H9 (cell line): Measurements from ENCODE around the gene DGCR8. TPM values are rescaled to one million over a fixed set of nuclear protein-coding genes. Genes with fewer than 3 reads are reported as not detected.

ENCODE experiments used
- DNase-seq: peaks from one replicate; pipeline ENCODE4 v3.0.0-alpha.2; 2017
- H2AFZ ChIP-seq: one replicate; pipeline ENCODE4 v1.6.1; 2013; ENCODE audit warnings: mild to moderate bottlenecking, low read length, control low read depth, moderate library complexity
- H2AK5ac ChIP-seq: 2 replicates; pipeline ENCODE4 v1.6.1; 2013; ENCODE audit warnings: low read length, control low read depth, mixed read lengths; ENCODE audit not compliant: insufficient read length
- H2BK120ac ChIP-seq: one replicate; pipeline ENCODE4 v1.6.1; 2013; ENCODE audit warnings: low read depth, mild to moderate bottlenecking, low read length, control low read depth, inconsistent platforms; ENCODE audit not compliant: poor library complexity, severe bottlenecking
- H2BK12ac ChIP-seq: 2 replicates; pipeline ENCODE4 v1.6.1; 2013; ENCODE audit warnings: low read length, control low read depth, mixed read lengths, low read depth; ENCODE audit not compliant: insufficient read length
- H2BK15ac ChIP-seq: 2 replicates; pipeline ENCODE4 v1.6.1; 2013; ENCODE audit warnings: low read depth, low read length, control low read depth
- H2BK20ac ChIP-seq: one replicate; pipeline ENCODE4 v1.6.1; 2013; ENCODE audit warnings: low read depth, mild to moderate bottlenecking, low read length, control low read depth, inconsistent platforms; ENCODE audit not compliant: poor library complexity, severe bottlenecking
- H2BK5ac ChIP-seq: 2 replicates; pipeline ENCODE4 v1.6.1; 2013; ENCODE audit warnings: low read length, control low read depth, mixed read lengths; ENCODE audit not compliant: insufficient read length
- H3K14ac ChIP-seq: 2 replicates; pipeline ENCODE4 v1.6.1; 2013; ENCODE audit warnings: low read length, control low read depth; ENCODE audit not compliant: insufficient read depth
- H3K18ac ChIP-seq: 2 replicates; pipeline ENCODE4 v1.6.1; 2013; ENCODE audit warnings: low read depth, mild to moderate bottlenecking, mixed read lengths, low read length, control low read depth; ENCODE audit not compliant: insufficient read length
- H3K23ac ChIP-seq: 2 replicates; pipeline ENCODE4 v1.6.1; 2013; ENCODE audit warnings: low read length, control low read depth, mixed read lengths, low read depth; ENCODE audit not compliant: insufficient read length
- H3K23me2 ChIP-seq: 2 replicates; pipeline ENCODE4 v1.6.1; 2013; ENCODE audit warnings: low read depth, mild to moderate bottlenecking, mixed read lengths, low read length, control low read depth; ENCODE audit not compliant: insufficient read length, poor library complexity, severe bottlenecking
- H3K27ac ChIP-seq: 2 replicates; pipeline ENCODE4 v1.5.1; 2013; ENCODE audit warnings: low read length, control low read depth, mixed read lengths, low read depth; ENCODE audit not compliant: insufficient read length
- H3K27me3 ChIP-seq: 2 replicates; pipeline ENCODE4 v1.6.1; 2013; ENCODE audit warnings: low read length, control low read depth, inconsistent platforms; ENCODE audit not compliant: insufficient read depth
- H3K4ac ChIP-seq: 2 replicates; pipeline ENCODE4 v1.6.1; 2013; ENCODE audit warnings: low read depth, mild to moderate bottlenecking, control low read depth, inconsistent platforms, low read length, moderate library complexity
- H3K4me1 ChIP-seq: 2 replicates; pipeline ENCODE4 v1.6.1; 2013; ENCODE audit warnings: low read length, control low read depth, inconsistent platforms; ENCODE audit not compliant: insufficient read depth
- H3K4me2 ChIP-seq: 2 replicates; pipeline ENCODE4 v1.6.1; 2013; ENCODE audit warnings: low read length, control low read depth, mixed read lengths; ENCODE audit not compliant: insufficient read length, insufficient read depth
- H3K56ac ChIP-seq: 2 replicates; pipeline ENCODE4 v1.6.1; 2013; ENCODE audit warnings: low read depth, mild to moderate bottlenecking, mixed read lengths, low read length, control low read depth; ENCODE audit not compliant: insufficient read length
- H3K79me1 ChIP-seq: 2 replicates; pipeline ENCODE4 v1.6.1; 2013; ENCODE audit warnings: low read depth, mild to moderate bottlenecking, moderate library complexity, low read length, control low read depth, inconsistent platforms; ENCODE audit not compliant: insufficient read depth, poor library complexity, severe bottlenecking
- H3K79me2 ChIP-seq: 2 replicates; pipeline ENCODE4 v1.6.1; 2013; ENCODE audit warnings: low read length, control low read depth, inconsistent platforms; ENCODE audit not compliant: insufficient read depth
- H3K9ac ChIP-seq: 2 replicates; pipeline ENCODE4 v1.6.1; 2013; ENCODE audit warnings: low read length, control low read depth, mixed read lengths; ENCODE audit not compliant: insufficient read length; ENCODE audit errors: extremely low read depth
- H3K9me3 ChIP-seq: one replicate; pipeline ENCODE4 v1.6.1; 2013; ENCODE audit warnings: low read depth, low read length, inconsistent platforms; ENCODE audit not compliant: control insufficient read depth
- H3T11ph ChIP-seq: one replicate; pipeline ENCODE4 v1.6.1; 2013; ENCODE audit warnings: mild to moderate bottlenecking, low read length, control low read depth, inconsistent platforms
- H4K20me1 ChIP-seq: one replicate; pipeline ENCODE4 v1.6.1; 2013; ENCODE audit not compliant: control insufficient read depth, insufficient read length, insufficient read depth
- H4K5ac ChIP-seq: 2 replicates; pipeline ENCODE4 v1.6.1; 2013; ENCODE audit warnings: low read depth, mild to moderate bottlenecking, mixed read lengths, low read length, control low read depth; ENCODE audit not compliant: insufficient read length
- H4K8ac ChIP-seq: replicated peaks from 2 replicates; pipeline ENCODE4 v1.6.1; 2013; ENCODE audit warnings: low read length, control low read depth, mixed read lengths, low read depth; ENCODE audit not compliant: insufficient read length
- H4K91ac ChIP-seq: 2 replicates; pipeline ENCODE4 v1.6.1; 2013; ENCODE audit warnings: low read depth, mild to moderate bottlenecking, moderate library complexity, mixed read lengths, low read length, control low read depth; ENCODE audit not compliant: insufficient read length
- H3K27ac Mint-ChIP-seq, 3 experiments: 2 replicates in 2 of 3; 3 replicates in 1 of 3; pipeline ENCODE4 v1.8.0; 2020 to 2021; ENCODE audit warnings: mixed read lengths in 3 of 3, mild to moderate bottlenecking in 1 of 3, moderate library complexity in 1 of 3
- H3K27me3 Mint-ChIP-seq: 2 replicates; pipeline ENCODE4 v1.8.0; 2021; ENCODE audit warnings: low read depth, mild to moderate bottlenecking, moderate library complexity, mixed read lengths
- H3K36me3 Mint-ChIP-seq, 3 experiments: 2 replicates in 2 of 3; 3 replicates in 1 of 3; pipeline ENCODE4 v1.8.0; 2020 to 2021; ENCODE audit warnings: low read depth in 3 of 3, mixed read lengths in 3 of 3; ENCODE audit not compliant: insufficient read depth in 1 of 3
- H3K4me1 Mint-ChIP-seq, 2 experiments: 2 replicates each; pipeline ENCODE4 v1.8.0; 2020; ENCODE audit warnings: mixed read lengths in 2 of 2
- H3K4me3 Mint-ChIP-seq, 2 experiments: 2 replicates in 1 of 2; 3 replicates in 1 of 2; pipeline ENCODE4 v1.8.0; 2020 to 2021; ENCODE audit warnings: mild to moderate bottlenecking in 2 of 2, mixed read lengths in 2 of 2, moderate library complexity in 1 of 2
- H3K9me3 Mint-ChIP-seq, 2 experiments: 2 replicates in 1 of 2; 3 replicates in 1 of 2; pipeline ENCODE4 v1.8.0; 2020; ENCODE audit warnings: mild to moderate bottlenecking in 2 of 2, mixed read lengths in 2 of 2, moderate library complexity in 1 of 2
- whole genome bisulfite sequencing: extraction: QIAGEN DNeasy Blood & Tissue Kit; methylation state at CpG from one replicate; pipeline ENCODE4 v1.1.7; 2013; ENCODE audit warnings: missing lambda C conversion rate, low lambda C conversion rate, mixed read lengths; ENCODE audit not compliant: insufficient read length; ENCODE audit errors: extremely low coverage; 5-methylcytosine and 5-hydroxymethylcytosine counted together
- total RNA-seq: library from RNA; stranded (reverse); gene quantifications from 2 replicates; pipeline ENCODE4 v1.2.1, GENCODE V29; 2021
- TF ChIP-seq, protein P1 (sequence below): fragments of 200-600 bp; sonication (generic); conservative IDR thresholded peaks from 3 replicates; pipeline ENCODE4 v1.8.0; 2021; ENCODE audit warnings: antibody characterized with exemption, mild to moderate bottlenecking

Gene DGCR8
- total RNA-seq, 1 experiment from 2014 or later = 74.5 TPM

DNA sequence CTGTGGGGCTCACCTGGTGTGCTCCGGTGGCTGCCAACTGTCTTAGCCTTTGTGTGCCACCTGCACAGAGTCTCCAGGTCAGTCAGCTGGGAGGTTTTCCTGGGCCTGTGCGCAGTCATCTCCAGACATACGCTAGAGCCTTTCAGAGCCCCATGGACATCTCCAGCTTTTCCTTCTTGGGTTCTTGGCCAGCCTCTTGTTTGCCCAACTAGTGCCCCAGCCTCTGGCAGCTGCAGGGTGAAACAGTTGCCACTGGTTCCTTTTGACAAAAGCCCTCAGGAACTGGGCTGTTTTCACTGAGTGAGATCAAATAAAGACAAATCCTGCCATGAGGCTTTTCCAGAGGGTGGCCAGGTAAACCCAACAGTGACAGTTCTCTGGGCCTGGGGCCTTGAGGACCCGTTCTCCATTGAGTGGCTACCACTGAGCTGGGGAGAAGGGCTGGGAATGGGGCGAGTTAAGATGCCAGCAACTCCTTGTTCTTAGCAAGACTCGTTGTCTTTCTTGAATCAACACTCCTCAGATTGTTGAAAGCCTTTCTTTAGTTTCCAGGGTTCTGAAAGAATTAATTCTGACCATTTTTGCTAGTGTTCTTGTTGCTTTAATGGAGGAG, 19.2 kb downstream of the DGCR8 start:
- Histone ChIP-seq H3K79me2 (0 out of 2 replicates have a peak, but pooled peaks cover 2% of the 10 kb centered on the region), H2BK5ac (no peak overlapping the region), H2BK12ac (no peak overlapping the region), H3K23me2 (no peaks in the 10 kb centered on the region), H2AFZ (no peak overlapping the region), H4K91ac (no peak overlapping the region), H3K23ac (no peak overlapping the region), H3K27me3 (no peaks in the 10 kb centered on the region; the same call in 1 of the 2 replicates), H2BK15ac (no peak overlapping the region), H3K18ac (no peak overlapping the region), H3T11ph (no peak overlapping the region), H3K14ac (no peak overlapping the region), H3K9me3 (no peaks in the 10 kb centered on the region), H3K4me1 (peaks cover 2% of the 10 kb centered on the region; the same call in 1 of the 2 replicates), H2BK20ac (no peak overlapping the region), H4K8ac (no peak overlapping the region), H2BK120ac (no peak overlapping the region), H3K79me1 (peaks cover 2% of the 10 kb centered on the region), H3K4ac (no peak overlapping the region), H4K5ac (no peak overlapping the region), H3K9ac (no peak overlapping the region), H2AK5ac (no peak overlapping the region), H4K20me1 (no peaks in the 10 kb centered on the region), H3K27ac (no peak overlapping the region), H3K4me2 (no peak overlapping the region), H3K56ac (no peak overlapping the region)
- Mint-ChIP-seq H3K27ac (peak overlapping the region in 1 of 3 experiments; percentile 83; a peak in 2 of 7 replicates), H3K4me1 (peaks cover 19 to 22% of the 10 kb centered on the region in 2 experiments), H3K9me3 (no peaks in the 10 kb centered on the region), H3K27me3 (no peaks in the 10 kb centered on the region; the same call in 1 of the 2 replicates), H3K36me3 (peaks cover 55 to 96% (median 95%) of the 10 kb centered on the region in 3 experiments), H3K4me3 (no peak overlapping the region)
- DNase-seq = no peak
- TF ChIP-seq, protein P1, sequence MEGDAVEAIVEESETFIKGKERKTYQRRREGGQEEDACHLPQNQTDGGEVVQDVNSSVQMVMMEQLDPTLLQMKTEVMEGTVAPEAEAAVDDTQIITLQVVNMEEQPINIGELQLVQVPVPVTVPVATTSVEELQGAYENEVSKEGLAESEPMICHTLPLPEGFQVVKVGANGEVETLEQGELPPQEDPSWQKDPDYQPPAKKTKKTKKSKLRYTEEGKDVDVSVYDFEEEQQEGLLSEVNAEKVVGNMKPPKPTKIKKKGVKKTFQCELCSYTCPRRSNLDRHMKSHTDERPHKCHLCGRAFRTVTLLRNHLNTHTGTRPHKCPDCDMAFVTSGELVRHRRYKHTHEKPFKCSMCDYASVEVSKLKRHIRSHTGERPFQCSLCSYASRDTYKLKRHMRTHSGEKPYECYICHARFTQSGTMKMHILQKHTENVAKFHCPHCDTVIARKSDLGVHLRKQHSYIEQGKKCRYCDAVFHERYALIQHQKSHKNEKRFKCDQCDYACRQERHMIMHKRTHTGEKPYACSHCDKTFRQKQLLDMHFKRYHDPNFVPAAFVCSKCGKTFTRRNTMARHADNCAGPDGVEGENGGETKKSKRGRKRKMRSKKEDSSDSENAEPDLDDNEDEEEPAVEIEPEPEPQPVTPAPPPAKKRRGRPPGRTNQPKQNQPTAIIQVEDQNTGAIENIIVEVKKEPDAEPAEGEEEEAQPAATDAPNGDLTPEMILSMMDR = no peak
- WGBS = no CpG with 5 or more reads among the region's 6 CpGs
